HG03342 (cell line): Measurements from ENCODE around the gene AMPD2.
A peak's percentile ranks its signal among the peaks of the same experiment; 100 is the strongest.

Source experiments
- ATAC-seq: cut with Tn5 transposase; IDR thresholded peaks from one replicate; pipeline ENCODE4 v1.9.1; 2021; ENCODE audit warnings: mild to moderate bottlenecking, moderate library complexity; ENCODE audit not compliant: unreplicated experiment

AMPD2 gene

GRCh38 chr1:109616391-109616790, 3.2 kb upstream of the AMPD2 start:
- no peak for ATAC-seq

DNA sequence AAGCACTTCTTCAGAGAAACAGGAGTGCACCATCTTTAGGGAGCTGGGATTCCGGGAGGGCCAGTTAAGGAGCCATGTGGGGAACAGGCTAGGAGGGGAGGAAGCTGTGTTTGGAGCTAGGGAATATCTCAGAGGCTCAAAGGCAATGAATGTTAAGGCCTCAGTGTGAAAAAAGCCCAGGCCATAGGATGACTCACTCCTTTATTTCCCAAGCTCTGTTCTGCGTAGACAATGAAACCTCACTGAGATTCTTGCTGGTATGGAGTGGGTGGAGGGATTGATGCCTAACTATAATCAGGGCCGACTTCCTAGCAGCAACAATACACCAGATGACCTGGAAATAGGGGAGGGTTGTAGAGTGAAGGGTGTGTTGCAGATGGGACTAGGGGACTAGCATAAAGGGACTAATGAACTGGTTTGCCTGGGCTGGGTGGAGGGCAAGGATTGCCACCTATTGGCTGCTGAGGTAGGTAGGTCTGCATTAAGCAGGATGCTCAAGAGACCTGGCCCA, 2.3 kb upstream of the AMPD2 start:
- ATAC-seq = no peak

GRCh38 chr1:109618661-109619575, 719 bp upstream of the AMPD2 start:
- no peak for ATAC-seq

DNA sequence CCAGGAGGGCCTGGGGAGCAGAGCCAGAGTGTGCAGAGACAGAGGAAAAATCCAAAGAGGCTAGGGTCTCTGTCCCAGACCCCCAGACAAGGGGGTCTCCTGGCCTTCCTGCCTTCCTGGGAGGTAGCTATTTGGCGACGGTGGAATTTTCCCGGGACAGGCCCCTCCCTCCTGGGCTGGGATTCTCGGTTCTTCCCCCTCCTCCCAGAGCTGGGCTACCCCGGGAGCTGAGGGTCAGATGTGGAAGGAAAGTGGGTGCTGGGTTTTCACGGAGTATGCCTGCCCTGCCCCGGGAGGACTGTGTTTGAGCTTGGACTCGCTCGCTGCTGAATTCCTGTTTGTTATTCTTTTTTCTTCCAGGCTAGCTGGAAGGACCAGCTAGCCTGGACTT, 759 bp downstream of the AMPD2 start:
- ATAC-seq = no peak

DNA sequence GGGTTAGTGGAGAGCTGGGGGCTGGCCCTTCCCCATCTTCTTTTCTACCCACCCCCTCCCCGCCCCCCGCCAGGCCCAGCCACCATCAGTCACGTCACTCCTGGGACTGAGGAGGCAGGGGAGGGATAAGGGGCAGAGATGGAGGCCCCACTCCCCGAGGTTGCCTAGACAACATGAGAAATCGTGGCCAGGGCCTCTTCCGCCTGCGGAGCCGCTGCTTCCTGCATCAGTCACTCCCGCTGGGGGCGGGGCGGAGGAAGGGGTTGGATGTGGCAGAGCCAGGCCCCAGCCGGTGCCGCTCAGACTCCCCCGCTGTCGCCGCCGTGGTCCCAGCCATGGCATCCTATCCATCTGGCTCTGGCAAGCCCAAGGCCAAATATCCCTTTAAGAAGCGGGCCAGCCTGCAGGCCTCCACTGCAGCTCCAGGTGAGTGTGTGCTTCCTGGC, 1.2 kb downstream of the AMPD2 start:
- peak; percentile 79 for ATAC-seq

DNA sequence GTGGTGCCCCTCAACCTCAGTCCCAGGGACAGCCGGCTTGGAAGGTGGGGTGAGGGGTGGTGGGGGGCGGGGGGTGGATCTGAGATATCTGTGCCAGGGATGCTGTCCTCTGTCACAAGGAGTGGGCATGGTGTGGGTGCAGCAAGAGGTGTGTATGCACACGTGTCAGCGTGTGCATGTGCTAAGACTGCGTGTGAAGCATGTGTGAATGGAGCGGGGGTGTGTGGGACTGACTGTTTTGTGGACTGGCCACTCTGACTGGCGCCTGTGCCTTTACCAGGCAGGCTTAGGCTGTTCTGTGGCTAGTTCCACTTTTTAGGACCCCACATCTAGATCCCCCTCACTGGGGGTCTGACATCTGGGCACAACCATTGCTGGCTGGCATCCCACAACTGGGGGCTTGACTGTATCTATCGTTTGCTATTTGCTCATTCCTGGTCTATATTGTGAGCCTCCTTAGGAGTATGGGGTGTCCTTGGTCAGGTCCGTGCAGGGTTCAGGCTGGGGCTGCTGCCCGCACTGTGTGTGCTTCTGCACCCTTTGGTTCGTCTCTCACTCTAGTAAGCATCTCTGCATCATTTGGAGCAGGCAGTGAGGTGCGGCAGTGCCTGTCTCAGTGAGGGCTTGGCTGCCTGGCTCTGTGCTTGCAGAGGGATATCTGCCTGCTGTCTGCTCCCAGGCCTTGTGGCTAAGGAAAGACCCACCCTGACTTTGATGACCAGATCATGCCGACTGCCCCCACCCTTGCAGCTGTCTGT, 1.9 kb downstream of the AMPD2 start:
- no peak for ATAC-seq

DNA sequence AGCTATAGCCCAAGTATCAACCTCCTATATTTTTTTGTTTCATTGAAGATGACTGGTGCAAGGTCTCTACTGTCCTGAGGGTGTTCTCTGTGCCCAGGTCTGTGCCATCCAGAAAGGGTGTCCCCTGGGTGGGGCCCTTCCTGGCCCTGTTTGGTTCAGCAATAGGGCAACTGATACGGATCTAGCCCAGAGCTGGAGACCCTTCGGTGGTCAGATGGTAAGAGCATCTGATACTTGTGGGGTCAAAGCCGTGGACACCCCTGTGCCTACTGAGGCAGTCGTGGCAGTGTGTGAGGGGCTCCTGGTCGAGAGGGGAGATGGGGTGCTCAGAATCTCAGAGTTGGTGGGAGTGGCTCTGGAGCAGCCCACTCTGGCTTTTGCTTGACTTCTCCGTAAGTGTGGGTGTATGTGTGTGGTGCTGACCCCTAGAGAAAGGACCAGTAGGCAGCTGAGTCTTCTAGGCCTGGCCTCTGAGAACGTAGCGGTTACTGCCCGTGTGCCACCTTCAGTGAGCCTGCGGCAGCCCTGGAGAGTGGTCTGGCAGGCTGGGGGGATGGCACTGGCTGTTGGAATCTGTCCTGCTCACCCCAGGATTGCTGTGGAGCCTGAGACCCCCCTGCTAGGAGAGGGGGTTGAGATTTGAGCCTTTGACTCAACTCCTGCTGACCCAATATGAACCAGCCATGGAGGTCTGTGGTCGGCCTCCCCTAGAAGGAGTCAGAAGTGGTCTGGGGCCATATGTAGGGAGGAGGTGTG, 2.7 kb downstream of the AMPD2 start:
- no peak for ATAC-seq

DNA sequence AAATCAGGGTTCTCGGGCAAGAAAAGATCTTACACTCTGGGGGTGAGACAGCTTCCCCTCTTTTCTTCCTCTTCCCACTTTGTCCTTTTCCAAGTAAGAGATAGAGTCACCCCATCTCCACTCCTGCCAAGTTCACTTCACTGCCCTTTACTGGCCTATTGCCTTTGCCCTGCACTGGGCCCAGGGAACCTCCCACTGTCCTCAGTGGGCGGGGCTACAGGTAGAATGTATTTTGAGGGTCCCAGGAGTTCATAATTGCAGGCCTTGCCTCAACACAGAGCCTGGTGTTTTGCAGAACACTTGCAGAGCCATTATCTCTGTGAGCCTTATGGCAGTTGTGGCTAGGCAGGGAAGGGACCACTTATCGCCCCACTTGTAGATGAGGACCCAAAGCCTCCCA, 3.3 kb downstream of the AMPD2 start:
- ATAC-seq = no peak

- ATAC-seq = no peak
Measured at GRCh38 chr1:109623601-109624161, 4.0 kb downstream of the AMPD2 start.

DNA sequence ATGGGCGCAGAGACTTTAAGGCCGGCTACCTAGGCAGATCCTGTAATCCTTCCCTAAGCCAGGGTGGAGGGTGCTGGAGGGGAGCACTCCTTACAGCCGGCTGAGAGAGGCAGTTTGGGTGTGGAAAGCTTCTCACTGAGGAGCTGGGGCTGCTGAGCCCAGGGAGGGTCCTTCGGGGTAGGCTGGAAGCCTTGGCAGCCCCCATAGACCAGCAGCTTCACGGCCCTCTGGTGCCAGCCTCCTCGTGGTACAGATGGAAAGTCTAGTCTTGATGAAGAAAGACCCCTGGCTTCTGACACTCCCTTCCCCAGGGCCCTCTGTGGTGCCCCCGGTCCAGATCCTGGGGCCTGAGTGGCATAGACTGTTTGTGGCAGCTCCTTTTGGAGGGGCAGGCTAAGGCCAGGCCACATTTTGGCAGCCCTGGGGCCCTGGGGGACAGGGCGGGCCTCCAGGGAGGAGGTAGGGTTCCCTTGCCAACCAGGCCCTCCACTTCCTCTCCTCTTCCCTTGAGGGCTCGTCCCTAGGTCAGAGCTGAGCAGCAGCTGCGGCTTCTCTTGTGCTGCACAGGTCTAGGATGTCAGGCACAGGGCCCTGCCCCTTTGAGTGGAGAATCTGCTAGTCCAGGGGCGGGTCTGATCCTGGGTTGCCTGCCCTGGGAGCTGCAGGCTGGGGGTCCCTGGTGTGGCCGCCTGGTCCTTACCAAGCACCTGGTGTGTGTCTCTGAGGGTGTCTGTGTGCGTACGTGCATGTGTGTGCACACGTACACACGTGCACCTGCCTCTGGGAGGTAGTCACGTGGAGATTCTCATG, 4.8 kb downstream of the AMPD2 start:
- ATAC-seq = no peak

- no peak for ATAC-seq
Measured at GRCh38 chr1:109625176-109625575, 5.5 kb downstream of the AMPD2 start.

DNA sequence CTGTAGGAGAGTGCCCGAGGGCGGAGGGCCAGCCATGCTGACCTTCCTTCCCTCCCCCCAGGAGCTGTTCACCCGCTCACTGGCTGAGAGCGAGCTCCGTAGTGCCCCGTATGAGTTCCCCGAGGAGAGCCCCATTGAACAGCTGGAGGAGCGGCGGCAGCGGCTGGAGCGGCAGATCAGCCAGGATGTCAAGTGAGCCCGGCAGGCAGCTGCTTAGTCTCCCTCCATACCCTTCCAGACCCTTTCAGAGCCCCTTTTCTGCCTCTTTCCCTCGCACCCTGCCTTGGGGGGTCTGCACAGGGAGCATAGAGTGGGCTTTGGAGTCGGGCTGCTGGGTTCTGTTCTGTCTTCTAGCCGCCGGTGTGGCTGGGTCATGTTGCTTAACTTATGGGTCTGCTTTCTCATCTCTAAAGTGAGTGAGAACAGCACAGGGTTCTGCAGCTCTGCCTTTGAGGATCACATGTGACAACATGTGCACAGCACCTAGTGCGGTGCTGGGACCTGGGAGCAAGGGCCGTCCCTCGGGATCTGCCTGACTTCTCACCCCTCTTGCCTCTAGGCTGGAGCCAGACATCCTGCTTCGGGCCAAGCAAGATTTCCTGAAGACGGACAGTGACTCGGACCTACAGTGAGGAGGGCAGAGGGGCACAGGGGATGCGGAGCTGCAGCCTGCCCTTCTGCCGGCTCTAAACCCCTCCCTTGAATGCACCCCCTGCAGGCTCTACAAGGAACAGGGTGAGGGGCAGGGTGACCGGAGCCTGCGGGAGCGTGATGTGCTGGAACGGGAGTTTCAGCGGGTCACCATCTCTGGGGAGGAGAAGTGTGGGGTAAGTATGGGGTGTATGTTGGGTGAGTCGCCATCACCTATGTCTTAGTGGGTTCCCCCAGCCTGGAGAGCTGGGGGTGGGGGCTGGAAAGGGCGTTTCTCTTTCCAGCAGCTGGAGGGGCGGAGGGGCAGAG, 6.2 kb downstream of the AMPD2 start:
- ATAC-seq = no peak

DNA sequence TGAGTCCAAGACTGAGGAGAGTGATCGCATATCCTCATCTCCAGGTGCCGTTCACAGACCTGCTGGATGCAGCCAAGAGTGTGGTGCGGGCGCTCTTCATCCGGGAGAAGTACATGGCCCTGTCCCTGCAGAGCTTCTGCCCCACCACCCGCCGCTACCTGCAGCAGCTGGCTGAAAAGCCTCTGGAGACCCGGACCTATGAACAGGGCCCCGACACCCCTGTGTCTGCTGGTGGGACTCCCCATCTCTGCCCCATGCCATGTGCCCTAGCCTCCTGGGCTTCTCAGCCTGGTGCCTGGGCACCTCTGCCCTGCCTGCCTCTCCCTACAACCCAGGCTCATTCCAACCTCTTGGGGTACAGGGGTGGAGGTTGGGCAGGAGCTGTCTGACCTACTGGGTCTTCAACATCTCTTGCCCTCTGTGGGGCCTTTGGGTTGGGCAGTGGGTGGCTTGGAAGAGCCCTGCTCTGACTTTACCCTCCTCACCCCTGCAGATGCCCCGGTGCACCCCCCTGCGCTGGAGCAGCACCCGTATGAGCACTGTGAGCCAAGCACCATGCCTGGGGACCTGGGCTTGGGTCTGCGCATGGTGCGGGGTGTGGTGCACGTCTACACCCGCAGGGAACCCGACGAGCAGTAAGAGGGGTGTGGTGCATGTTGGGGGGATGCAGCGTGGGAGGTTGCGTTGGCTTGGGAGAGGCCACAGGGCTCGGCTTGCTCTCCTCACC, 7.2 kb downstream of the AMPD2 start:
- ATAC-seq = no peak

GRCh38 chr1:109627692-109628399, 8.2 kb downstream of the AMPD2 start:
- no peak for ATAC-seq

- ATAC-seq = no peak
Measured at GRCh38 chr1:109628540-109629321, 9.1 kb downstream of the AMPD2 start.

GRCh38 chr1:109629372-109630030, 9.9 kb downstream of the AMPD2 start:
- no peak for ATAC-seq
